Choroid plexus epithelial cell (primary cell): ENCODE results near the gene PODXL2.
"Not testable (repeated sequence)": the region's sequence is repeated elsewhere in the genome, so short reads cannot be mapped to it uniquely, and the experiment has no call there.

Experiments used
- DNase-seq: peaks from one replicate; pipeline ENCODE4 v3.0.0-alpha.2; 2010; ENCODE audit warnings: low read depth
- H3K4me3 ChIP-seq: 2 replicates; pipeline ENCODE4 v1.5.1; 2011; ENCODE audit warnings: low read depth, mild to moderate bottlenecking, control low read depth, low read length, moderate library complexity
- CTCF ChIP-seq: conservative IDR thresholded peaks from 2 replicates; pipeline ENCODE4 v1.5.1; 2011; ENCODE audit warnings: low read depth, mild to moderate bottlenecking, control low read depth, inconsistent platforms, low read length, moderate library complexity

The PODXL2 gene

GRCh38 chr3:127597020-127597771, 31.8 kb upstream of the PODXL2 start:
- DNase-seq: no peak
- no peak overlapping the region for H3K4me3 ChIP-seq
- no peak for TF ChIP-seq CTCF

GRCh38 chr3:127598841-127599570, 30.0 kb upstream of the PODXL2 start:
- no peak for TF ChIP-seq CTCF
- no peak overlapping the region for H3K4me3 ChIP-seq
- DNase-seq: no peak

- no peak overlapping the region for H3K4me3 ChIP-seq
- no peak for TF ChIP-seq CTCF
- DNase-seq: no peak
Observed at GRCh38 chr3:127600749-127601456, 28.1 kb upstream of the PODXL2 start.

- no peak for TF ChIP-seq CTCF
- H3K4me3 ChIP-seq: no peak overlapping the region
- no peak for DNase-seq
Observed at GRCh38 chr3:127604035-127604434, 24.9 kb upstream of the PODXL2 start.

GRCh38 chr3:127604546-127605165, 24.3 kb upstream of the PODXL2 start:
- TF ChIP-seq CTCF: no peak
- H3K4me3 ChIP-seq: no peak overlapping the region
- no peak for DNase-seq

GRCh38 chr3:127605547-127605946, 23.4 kb upstream of the PODXL2 start:
- not testable (repeated sequence) for H3K4me3 ChIP-seq, DNase-seq

GRCh38 chr3:127606086-127606805, 22.7 kb upstream of the PODXL2 start:
- no peak for DNase-seq
- H3K4me3 ChIP-seq: no peak overlapping the region
- TF ChIP-seq CTCF: no peak
